OCI-LY1 (cell line): ENCODE measurements around the gene GRIN3B.

ENCODE experiments used
- H2AFZ ChIP-seq: fragments of 200-600 bp; sonication (generic), shearing (Covaris generic); 2 replicates; pipeline ENCODE4 v1.6.0; 2014; ENCODE audit warnings: antibody characterized with exemption, mild to moderate bottlenecking, low read length
- H3F3A ChIP-seq: fragments of 200-600 bp; sonication (generic), shearing (Covaris generic); 2 replicates; pipeline ENCODE4 v1.6.0; 2014; ENCODE audit warnings: mild to moderate bottlenecking, antibody characterized with exemption, low read length, moderate library complexity; ENCODE audit not compliant: insufficient read depth
- H3K27ac ChIP-seq: fragments of 200-600 bp; sonication (generic); 2 replicates; pipeline ENCODE4 v1.5.1; 2014; ENCODE audit warnings: low read length, mixed run types, mild to moderate bottlenecking, low read depth; ENCODE audit not compliant: poor library complexity, severe bottlenecking
- H3K27me3 ChIP-seq: fragments of 200-600 bp; sonication (generic); 2 replicates; pipeline ENCODE4 v1.6.0; 2014; ENCODE audit warnings: antibody characterized with exemption, mild to moderate bottlenecking, low read length, moderate library complexity; ENCODE audit not compliant: insufficient read depth
- H3K36me3 ChIP-seq: fragments of 200-600 bp; sonication (generic); 2 replicates; pipeline ENCODE4 v1.6.1; 2014; ENCODE audit warnings: mild to moderate bottlenecking, antibody characterized with exemption, low read length, moderate library complexity, mixed read lengths; ENCODE audit not compliant: insufficient read depth
- H3K4me1 ChIP-seq: fragments of 200-600 bp; sonication (generic); 2 replicates; pipeline ENCODE4 v1.5.1; 2014; ENCODE audit warnings: mild to moderate bottlenecking, low read length, moderate library complexity; ENCODE audit not compliant: insufficient read depth, severe bottlenecking
- H3K4me2 ChIP-seq: fragments of 200-600 bp; sonication (generic), shearing (Covaris generic); 2 replicates; pipeline ENCODE4 v1.6.1; 2014; ENCODE audit warnings: low read length
- H3K4me3 ChIP-seq: fragments of 200-600 bp; sonication (generic); 2 replicates; pipeline ENCODE4 v1.5.1; 2014; ENCODE audit warnings: low read length, low read depth, mild to moderate bottlenecking, mixed read lengths; ENCODE audit not compliant: poor library complexity, severe bottlenecking
- H3K79me2 ChIP-seq: fragments of 200-600 bp; shearing (Covaris generic); 2 replicates; pipeline ENCODE4 v1.6.1; 2016; ENCODE audit warnings: mixed run types, low read length, mixed read lengths; ENCODE audit not compliant: insufficient read depth
- H3K9ac ChIP-seq: fragments of 200-600 bp; sonication (generic), shearing (Covaris generic); 2 replicates; pipeline ENCODE4 v1.6.1; 2014; ENCODE audit warnings: mild to moderate bottlenecking, low read length, mixed read lengths
- H3K9me2 ChIP-seq: fragments of 200-600 bp; sonication (generic), shearing (Covaris generic); 2 replicates; pipeline ENCODE4 v1.6.1; 2014; ENCODE audit warnings: low read depth, mild to moderate bottlenecking, low read length, mixed read lengths
- H3K9me3 ChIP-seq: fragments of 200-600 bp; shearing (Covaris generic); 2 replicates; pipeline ENCODE4 v1.6.1; 2014; ENCODE audit warnings: low read length, mixed read lengths
- H4K20me1 ChIP-seq: fragments of 200-600 bp; sonication (generic), shearing (Covaris generic); 2 replicates; pipeline ENCODE4 v1.6.0; 2016; ENCODE audit warnings: mild to moderate bottlenecking, low read length; ENCODE audit not compliant: insufficient read depth
- CTCF ChIP-seq: fragments of 200-600 bp; sonication (generic), shearing (Covaris generic); IDR thresholded peaks from 2 replicates; pipeline ENCODE4 v1.5.1; 2017; ENCODE audit warnings: mild to moderate bottlenecking, antibody characterized with exemption, low read length, moderate library complexity, mixed read lengths
- EZH2 ChIP-seq: fragments of 200-600 bp; sonication (generic), shearing (Covaris generic); IDR thresholded peaks from 2 replicates; pipeline ENCODE4 v1.8.0; 2017; ENCODE audit warnings: borderline replicate concordance, mixed run types, mild to moderate bottlenecking, antibody characterized with exemption, low read length, moderate library complexity, mixed read lengths

The GRIN3B gene

GRCh38 chr19:970695-971094 is 29.5 kb upstream of the GRIN3B start:
- H3K4me2 ChIP-seq: no peak overlapping the region
- peaks cover 4% of the 10 kb centered on the region; the same call in 1 of the 2 replicates for H3K36me3 ChIP-seq
- H3K79me2 ChIP-seq: no peaks in the 10 kb centered on the region
- no peaks in the 10 kb centered on the region for H3F3A ChIP-seq
- H3K9me2 ChIP-seq: no peaks in the 10 kb centered on the region
- H3K9me3 ChIP-seq: peaks cover 5% of the 10 kb centered on the region
- H3K9ac ChIP-seq: no peak overlapping the region
- H3K27ac ChIP-seq: no peak overlapping the region
- TF ChIP-seq EZH2 (no peak), CTCF (peak; percentile 53)
- H3K27me3 ChIP-seq: no peaks in the 10 kb centered on the region; the same call in 1 of the 2 replicates
- no peak overlapping the region for H3K4me3 ChIP-seq
- no peaks in the 10 kb centered on the region for H4K20me1 ChIP-seq
- no peak overlapping the region for H2AFZ ChIP-seq
- no peaks in the 10 kb centered on the region for H3K4me1 ChIP-seq

GRCh38 chr19:971795-972194 is 28.4 kb upstream of the GRIN3B start:
- no peaks in the 10 kb centered on the region for H3F3A ChIP-seq
- no peaks in the 10 kb centered on the region for H3K4me1 ChIP-seq
- H3K4me3 ChIP-seq: no peak overlapping the region
- no peak overlapping the region for H3K4me2 ChIP-seq
- peaks cover 5% of the 10 kb centered on the region for H3K9me3 ChIP-seq
- H3K9me2 ChIP-seq: no peaks in the 10 kb centered on the region
- peaks cover 4% of the 10 kb centered on the region; the same call in 1 of the 2 replicates for H3K36me3 ChIP-seq
- no peak overlapping the region for H2AFZ ChIP-seq
- H3K9ac ChIP-seq: no peak overlapping the region
- no peak overlapping the region for H3K27ac ChIP-seq
- no peaks in the 10 kb centered on the region for H3K79me2 ChIP-seq
- no peak for TF ChIP-seq CTCF
- TF ChIP-seq EZH2: no peak
- no peaks in the 10 kb centered on the region; the same call in 1 of the 2 replicates for H3K27me3 ChIP-seq
- H4K20me1 ChIP-seq: no peaks in the 10 kb centered on the region

GRCh38 chr19:972281-972680 is 27.9 kb upstream of the GRIN3B start:
- no peaks in the 10 kb centered on the region for H3F3A ChIP-seq
- no peaks in the 10 kb centered on the region for H3K9me2 ChIP-seq
- no peak overlapping the region for H3K4me2 ChIP-seq
- no peak overlapping the region for H3K4me3 ChIP-seq
- H3K27me3 ChIP-seq: no peaks in the 10 kb centered on the region; the same call in 1 of the 2 replicates
- no peak overlapping the region for H3K27ac ChIP-seq
- H3K9ac ChIP-seq: no peak overlapping the region
- H3K9me3 ChIP-seq: peaks cover 5% of the 10 kb centered on the region
- H3K36me3 ChIP-seq: peaks cover 4% of the 10 kb centered on the region; the same call in 1 of the 2 replicates
- no peaks in the 10 kb centered on the region for H3K79me2 ChIP-seq
- H4K20me1 ChIP-seq: no peaks in the 10 kb centered on the region
- TF ChIP-seq EZH2 (no peak), CTCF (no peak)
- H2AFZ ChIP-seq: no peak overlapping the region
- no peaks in the 10 kb centered on the region for H3K4me1 ChIP-seq
